Measurements from ENCODE around the gene LY6G6D. TPM values are rescaled to one million over a fixed set of nuclear protein-coding genes. Genes with fewer than 3 reads are reported as not detected.
"Not testable (repeated sequence)": the region's sequence is repeated elsewhere in the genome, so short reads cannot be mapped to it uniquely, and the experiment has no call there.

Gene LY6G6D
- total RNA-seq, 1 experiment from 2014 or later: not detected

- Histone ChIP-seq H3K14ac (ENCODE audit: insufficient read depth, low read length) (no peak overlapping the region), H3K4ac (ENCODE audit: low read depth, low read length) (no peak overlapping the region), H2BK5ac (ENCODE audit: insufficient read length, low read length) (no peak overlapping the region), H3K79me2 (ENCODE audit: insufficient read depth, low read length) (no peaks in the 10 kb centered on the region), H3K23me2 (ENCODE audit: insufficient read length, low read depth, low read length, poor library complexity, severe bottlenecking) (no peaks in the 10 kb centered on the region), H2AK5ac (ENCODE audit: insufficient read length, low read length) (no peak overlapping the region), H4K8ac (replicated peaks; ENCODE audit: insufficient read length, low read depth, low read length) (no peak overlapping the region), H3K79me1 (ENCODE audit: insufficient read depth, low read depth, low read length, poor library complexity, severe bottlenecking) (no peaks in the 10 kb centered on the region), H3K9me3 (ENCODE audit: control insufficient read depth, low read depth, low read length) (no peaks in the 10 kb centered on the region), H2BK12ac (ENCODE audit: insufficient read length, low read depth, low read length) (no peak overlapping the region), H4K20me1 (ENCODE audit: control insufficient read depth, insufficient read depth, insufficient read length) (no peaks in the 10 kb centered on the region), H3K4me1 (ENCODE audit: insufficient read depth, low read length) (no peaks in the 10 kb centered on the region; the same call in 1 of the 2 replicates), H2BK20ac (ENCODE audit: low read depth, low read length, poor library complexity, severe bottlenecking) (no peak overlapping the region), H3K23ac (ENCODE audit: insufficient read length, low read depth, low read length) (no peak overlapping the region), H3K27me3 (ENCODE audit: insufficient read depth, low read length) (no peaks in the 10 kb centered on the region), H3K4me2 (ENCODE audit: insufficient read depth, insufficient read length, low read length) (no peak overlapping the region), H4K91ac (ENCODE audit: insufficient read length, low read depth, low read length) (no peak overlapping the region), H3K9ac (ENCODE audit: extremely low read depth, insufficient read length, low read length) (no peak overlapping the region), H3K27ac (ENCODE audit: insufficient read length, low read depth, low read length) (no peak overlapping the region), H2BK15ac (ENCODE audit: low read depth, low read length) (no peak overlapping the region), H3T11ph (ENCODE audit: low read length) (no peak overlapping the region), H3K56ac (ENCODE audit: insufficient read length, low read depth, low read length) (no peak overlapping the region), H2BK120ac (ENCODE audit: low read depth, low read length, poor library complexity, severe bottlenecking) (no peak overlapping the region), H3K18ac (ENCODE audit: insufficient read length, low read depth, low read length) (no peak overlapping the region), H2AFZ (ENCODE audit: low read length) (no peak overlapping the region), H4K5ac (ENCODE audit: insufficient read length, low read depth, low read length) (no peak overlapping the region)
- Mint-ChIP-seq H3K4me3 (no peak overlapping the region), H3K36me3 (ENCODE audit: insufficient read depth in 1 of 3, low read depth in 3 of 3) (no peaks in the 10 kb centered on the region), H3K4me1 (peaks cover 18 to 23% of the 10 kb centered on the region in 2 experiments), H3K27ac (no peak overlapping the region), H3K9me3 (no peaks in the 10 kb centered on the region), H3K27me3 (ENCODE audit: low read depth) (peaks cover 9% of the 10 kb centered on the region)
- no peak for TF ChIP-seq CTCF (conservative IDR thresholded peaks at IDR 0.05)
- WGBS (ENCODE audit: extremely low coverage, insufficient read length, low lambda C conversion rate): no CpG with 5 or more reads among the region's 3 CpGs
- DNase-seq: no peak
Observed at GRCh38 chr6:31708224-31708623, 6.9 kb upstream of the LY6G6D start.

- not testable (repeated sequence) for H4K5ac ChIP-seq (ENCODE audit: insufficient read length, low read depth, low read length); H2AFZ ChIP-seq (ENCODE audit: low read length); H4K8ac ChIP-seq (replicated peaks; ENCODE audit: insufficient read length, low read depth, low read length); H3K4me3 Mint-ChIP-seq; H2BK15ac ChIP-seq (ENCODE audit: low read depth, low read length); H2BK12ac ChIP-seq (ENCODE audit: insufficient read length, low read depth, low read length); H3K27ac Mint-ChIP-seq; H3K9me3 ChIP-seq (ENCODE audit: control insufficient read depth, low read depth, low read length); H3K9me3 Mint-ChIP-seq; H4K20me1 ChIP-seq (ENCODE audit: control insufficient read depth, insufficient read depth, insufficient read length); H3K4ac ChIP-seq (ENCODE audit: low read depth, low read length); H2BK5ac ChIP-seq (ENCODE audit: insufficient read length, low read length); H3K23ac ChIP-seq (ENCODE audit: insufficient read length, low read depth, low read length); DNase-seq; H3K4me1 ChIP-seq (ENCODE audit: insufficient read depth, low read length); H3K79me2 ChIP-seq (ENCODE audit: insufficient read depth, low read length); H3K9ac ChIP-seq (ENCODE audit: extremely low read depth, insufficient read length, low read length); H3K27ac ChIP-seq (ENCODE audit: insufficient read length, low read depth, low read length); H3K23me2 ChIP-seq (ENCODE audit: insufficient read length, low read depth, low read length, poor library complexity, severe bottlenecking); H3K18ac ChIP-seq (ENCODE audit: insufficient read length, low read depth, low read length); H3K14ac ChIP-seq (ENCODE audit: insufficient read depth, low read length); H3T11ph ChIP-seq (ENCODE audit: low read length); H3K4me2 ChIP-seq (ENCODE audit: insufficient read depth, insufficient read length, low read length); H3K27me3 ChIP-seq (ENCODE audit: insufficient read depth, low read length); H2AK5ac ChIP-seq (ENCODE audit: insufficient read length, low read length); H3K36me3 Mint-ChIP-seq (ENCODE audit: insufficient read depth in 1 of 3, low read depth in 3 of 3); H3K56ac ChIP-seq (ENCODE audit: insufficient read length, low read depth, low read length); H3K79me1 ChIP-seq (ENCODE audit: insufficient read depth, low read depth, low read length, poor library complexity, severe bottlenecking); H3K27me3 Mint-ChIP-seq (ENCODE audit: low read depth); H2BK120ac ChIP-seq (ENCODE audit: low read depth, low read length, poor library complexity, severe bottlenecking); H2BK20ac ChIP-seq (ENCODE audit: low read depth, low read length, poor library complexity, severe bottlenecking); H4K91ac ChIP-seq (ENCODE audit: insufficient read length, low read depth, low read length)
- WGBS (ENCODE audit: extremely low coverage, insufficient read length, low lambda C conversion rate): no CpG with 5 or more reads among the region's 11 CpGs
- peaks cover 24 to 29% of the 10 kb centered on the region in 2 experiments for H3K4me1 Mint-ChIP-seq
Observed at GRCh38 chr6:31709157-31709556, 6.0 kb upstream of the LY6G6D start.
